ENCODE results near the gene THG1L. TPM values are rescaled to one million over a fixed set of nuclear protein-coding genes. Genes with fewer than 3 reads are reported as not detected.

Gene THG1L
- total RNA-seq, 1 donor from 2014 or later, result 17.8 TPM

DNA sequence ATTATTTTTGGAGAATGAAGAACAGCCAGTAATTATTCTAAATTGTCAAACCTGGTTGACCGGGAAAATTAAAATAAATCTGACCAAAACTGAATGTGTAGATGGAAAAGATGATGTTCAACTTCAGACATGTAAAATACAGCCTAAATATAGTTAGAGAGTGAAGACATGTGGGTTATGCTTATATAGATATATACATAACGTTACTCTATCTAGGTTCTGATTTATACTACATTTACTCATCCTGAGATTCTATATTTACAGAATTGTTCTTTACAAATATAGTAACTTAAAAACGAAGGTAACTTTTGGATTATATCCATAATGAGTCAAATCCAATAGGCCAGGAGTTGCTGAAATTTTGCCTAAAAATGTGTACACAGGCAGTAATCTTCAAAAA, 20.8 kb upstream of the THG1L start:
- H3K27ac Mint-ChIP-seq, result no peak overlapping the region
- TF ChIP-seq, protein P1, sequence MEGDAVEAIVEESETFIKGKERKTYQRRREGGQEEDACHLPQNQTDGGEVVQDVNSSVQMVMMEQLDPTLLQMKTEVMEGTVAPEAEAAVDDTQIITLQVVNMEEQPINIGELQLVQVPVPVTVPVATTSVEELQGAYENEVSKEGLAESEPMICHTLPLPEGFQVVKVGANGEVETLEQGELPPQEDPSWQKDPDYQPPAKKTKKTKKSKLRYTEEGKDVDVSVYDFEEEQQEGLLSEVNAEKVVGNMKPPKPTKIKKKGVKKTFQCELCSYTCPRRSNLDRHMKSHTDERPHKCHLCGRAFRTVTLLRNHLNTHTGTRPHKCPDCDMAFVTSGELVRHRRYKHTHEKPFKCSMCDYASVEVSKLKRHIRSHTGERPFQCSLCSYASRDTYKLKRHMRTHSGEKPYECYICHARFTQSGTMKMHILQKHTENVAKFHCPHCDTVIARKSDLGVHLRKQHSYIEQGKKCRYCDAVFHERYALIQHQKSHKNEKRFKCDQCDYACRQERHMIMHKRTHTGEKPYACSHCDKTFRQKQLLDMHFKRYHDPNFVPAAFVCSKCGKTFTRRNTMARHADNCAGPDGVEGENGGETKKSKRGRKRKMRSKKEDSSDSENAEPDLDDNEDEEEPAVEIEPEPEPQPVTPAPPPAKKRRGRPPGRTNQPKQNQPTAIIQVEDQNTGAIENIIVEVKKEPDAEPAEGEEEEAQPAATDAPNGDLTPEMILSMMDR (IDR thresholded peaks at IDR 0.05; ENCODE audit: unreplicated experiment), result no peak
- no peak overlapping the region for H3K4me3 Mint-ChIP-seq

DNA sequence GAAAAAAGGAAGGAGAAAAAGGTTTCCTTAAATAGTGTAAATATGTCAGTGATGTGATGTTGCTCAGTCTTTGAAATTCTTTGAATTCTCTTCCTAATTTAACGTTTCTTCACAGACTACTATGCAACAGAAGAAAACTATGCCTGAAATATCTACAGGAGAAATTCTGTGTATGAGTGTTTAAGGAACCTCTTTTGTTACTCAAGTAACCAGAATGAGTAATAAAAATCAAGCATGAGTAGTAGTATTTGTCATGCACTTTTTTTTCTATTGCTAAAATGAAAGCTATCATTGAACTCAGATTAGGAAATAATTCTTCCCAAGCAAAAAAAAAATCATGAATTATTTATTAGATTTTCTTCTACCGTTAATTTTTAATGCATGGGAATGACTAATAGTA, 20.3 kb upstream of the THG1L start:
- TF ChIP-seq, protein P1 (IDR thresholded peaks at IDR 0.05; ENCODE audit: unreplicated experiment), result no peak
- H3K36me3 Mint-ChIP-seq, result no peaks in the 10 kb centered on the region
- DNase-seq (ENCODE audit: low spot score in 2 of 2, unreplicated experiment in 2 of 2), result no peak
- peaks cover 5% of the 10 kb centered on the region for H3K4me1 Mint-ChIP-seq
- no peak overlapping the region for H3K4me3 Mint-ChIP-seq
- H3K27me3 Mint-ChIP-seq (ENCODE audit: low read depth), result no peaks in the 10 kb centered on the region
- no peak overlapping the region for H3K27ac Mint-ChIP-seq
- peaks cover 4% of the 10 kb centered on the region for H3K9me3 Mint-ChIP-seq

More for the DNA sequence above, 20.8 kb upstream of the THG1L start:
- Mint-ChIP-seq H3K27me3 (ENCODE audit: low read depth) (no peaks in the 10 kb centered on the region), H3K4me1 (peaks cover 5% of the 10 kb centered on the region), H3K9me3 (peaks cover 4% of the 10 kb centered on the region), H3K36me3 (no peaks in the 10 kb centered on the region)
- DNase-seq (ENCODE audit: low spot score in 2 of 2, unreplicated experiment in 2 of 2), result no peak

DNA sequence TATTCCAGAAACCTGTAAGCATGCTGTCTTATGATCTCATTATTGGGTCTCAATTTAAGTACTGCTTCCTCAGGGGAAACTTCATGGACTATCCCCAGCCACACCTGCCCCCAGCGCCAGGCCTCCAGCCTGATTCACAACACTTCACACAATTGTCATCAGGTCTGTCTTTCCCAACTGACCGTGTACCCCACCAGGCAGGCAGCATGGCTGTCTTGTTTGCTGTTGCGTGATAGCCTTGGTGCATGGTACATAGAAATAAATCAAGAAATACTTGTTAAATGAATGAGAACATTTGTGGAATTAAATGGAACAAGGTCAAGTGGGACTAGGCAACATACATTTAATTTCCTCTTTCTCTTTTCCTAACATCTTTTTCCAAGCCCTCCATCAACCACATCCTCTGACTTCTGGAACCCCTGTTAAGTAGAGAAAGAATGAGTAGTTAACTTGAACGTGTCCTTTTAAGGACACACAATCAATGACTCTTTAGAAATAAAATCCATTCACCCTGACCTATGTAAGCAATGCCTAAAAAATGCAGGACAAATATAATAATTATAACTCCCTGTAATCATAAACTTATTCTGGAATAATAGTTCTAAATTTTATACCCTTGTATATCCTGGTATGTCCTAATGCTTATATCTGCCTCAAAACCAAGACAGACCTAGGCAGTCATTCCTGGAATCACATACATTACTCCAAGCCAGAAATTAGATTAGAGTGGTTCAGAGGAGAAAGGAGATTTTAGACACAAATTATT, 17.2 kb upstream of the THG1L start:
- no peak overlapping the region for H3K27ac Mint-ChIP-seq
- no peaks in the 10 kb centered on the region for H3K36me3 Mint-ChIP-seq
- TF ChIP-seq, protein P1 (IDR thresholded peaks at IDR 0.05; ENCODE audit: unreplicated experiment), result no peak
- no peak overlapping the region for H3K4me3 Mint-ChIP-seq
- peaks cover 4% of the 10 kb centered on the region for H3K9me3 Mint-ChIP-seq
- no peak for DNase-seq (ENCODE audit: low spot score in 2 of 2, unreplicated experiment in 2 of 2)
- no peaks in the 10 kb centered on the region for H3K27me3 Mint-ChIP-seq (ENCODE audit: low read depth)
- H3K4me1 Mint-ChIP-seq, result peaks cover 5% of the 10 kb centered on the region

DNA sequence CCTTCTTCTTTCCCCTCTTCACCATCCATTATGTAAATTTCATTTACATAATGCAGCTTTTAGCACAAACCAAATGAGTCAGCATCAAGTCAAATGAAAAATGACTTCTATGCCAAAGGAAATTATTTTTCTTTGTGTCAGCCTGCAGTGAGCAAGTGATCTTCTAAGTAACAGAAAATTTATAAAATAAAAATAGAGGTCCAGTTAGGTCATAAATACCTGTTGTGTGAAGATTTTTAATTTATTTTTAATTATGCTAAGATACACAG, 16.7 kb upstream of the THG1L start:
- Mint-ChIP-seq H3K27me3 (ENCODE audit: low read depth) (no peaks in the 10 kb centered on the region), H3K36me3 (no peaks in the 10 kb centered on the region), H3K4me3 (no peak overlapping the region), H3K4me1 (peaks cover 4% of the 10 kb centered on the region), H3K9me3 (peaks cover 1% of the 10 kb centered on the region), H3K27ac (no peak overlapping the region)
- DNase-seq (ENCODE audit: low spot score in 2 of 2, unreplicated experiment in 2 of 2), result no peak
- TF ChIP-seq, protein P1 (IDR thresholded peaks at IDR 0.05; ENCODE audit: unreplicated experiment), result no peak

DNA sequence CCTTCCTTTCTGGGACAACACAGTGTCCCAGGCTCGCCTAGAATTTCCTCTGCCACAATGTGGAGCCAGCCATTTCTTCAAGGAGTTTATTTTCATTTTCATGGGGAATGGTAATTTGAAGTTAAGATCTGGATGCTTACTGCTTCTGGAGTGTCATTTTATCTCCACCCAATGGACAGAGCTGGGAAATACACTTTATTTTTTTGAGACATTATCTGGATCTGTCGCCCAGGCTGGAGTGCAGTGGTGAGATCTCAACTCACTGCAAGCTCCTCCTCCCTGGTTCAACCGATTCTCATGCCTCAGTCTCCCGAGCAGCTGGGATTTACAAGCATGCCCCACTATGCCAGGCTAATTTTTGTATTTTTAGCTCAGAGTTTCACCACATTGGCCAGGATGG, 12.7 kb upstream of the THG1L start:
- Mint-ChIP-seq H3K36me3 (no peaks in the 10 kb centered on the region), H3K4me3 (no peak overlapping the region), H3K27ac (no peak overlapping the region), H3K4me1 (peaks cover 4% of the 10 kb centered on the region), H3K9me3 (peaks cover 4% of the 10 kb centered on the region), H3K27me3 (ENCODE audit: low read depth) (no peaks in the 10 kb centered on the region)
- TF ChIP-seq, protein P1 (IDR thresholded peaks at IDR 0.05; ENCODE audit: unreplicated experiment), result peak; percentile 52
- DNase-seq (ENCODE audit: low spot score in 2 of 2, unreplicated experiment in 2 of 2), result no peak

Measured in mesothelial cell of epicardium (in vitro differentiated cells).